H1 (cell line): ENCODE results near the gene FOXK1. TPM values are rescaled to one million over a fixed set of nuclear protein-coding genes. Genes with fewer than 3 reads are reported as not detected.
A peak's percentile ranks its signal among the peaks of the same experiment; 100 is the strongest.

ENCODE experiments used
- CTCF ChIA-PET: fragments of 300-600 bp; sonication (Branson Sonifier 250); formaldehyde crosslinking; loops from one replicate; lab custom pipeline; 2021; ENCODE audit not compliant: partially characterized antibody; lab: Charles Lee
- POLR2A ChIA-PET: fragments of 300-600 bp; sonication (Branson Sonifier 250); formaldehyde crosslinking; loops from one replicate; lab custom pipeline; 2021; ENCODE audit warnings: inconsistent platforms; ENCODE audit not compliant: partially characterized antibody; lab: Charles Lee
- DNase-seq, 2 experiments: peaks; one replicate each; pipeline versions ENCODE4 v3.0.0 to v3.0.0-alpha.2; 2010 to 2022; ENCODE audit warnings: low spot score in 2 of 2, low read depth in 1 of 2, mixed read lengths in 1 of 2
- FAIRE-seq: peaks from 2 replicates; lab custom pipeline; 2011; peaks lifted over from hg19 to GRCh38; lab: Jason Lieb, UNC
- H2AFZ ChIP-seq: 2 replicates; pipeline ENCODE4 v1.8.1; 2012; ENCODE audit warnings: low read length, inconsistent platforms
- H2AK5ac ChIP-seq: 2 replicates; pipeline ENCODE4 v1.6.1; 2013; ENCODE audit warnings: low read depth, low read length
- H2BK120ac ChIP-seq: replicated peaks from 2 replicates; pipeline ENCODE3; 2013; ENCODE audit warnings: low read depth, low read length, inconsistent platforms
- H2BK12ac ChIP-seq: 2 replicates; pipeline ENCODE4 v1.6.1; 2013; ENCODE audit warnings: low read depth, low read length
- H2BK15ac ChIP-seq: 2 replicates; pipeline ENCODE4 v1.6.1; 2013; ENCODE audit warnings: low read length
- H2BK20ac ChIP-seq: 2 replicates; pipeline ENCODE4 v1.6.1; 2013; ENCODE audit warnings: low read length
- H2BK5ac ChIP-seq: 2 replicates; pipeline ENCODE4 v1.6.1; 2013; ENCODE audit warnings: low read depth, low read length
- H3K14ac ChIP-seq: 2 replicates; pipeline ENCODE4 v1.6.1; 2013; ENCODE audit warnings: inconsistent platforms; ENCODE audit not compliant: insufficient read length
- H3K18ac ChIP-seq: 2 replicates; pipeline ENCODE4 v1.6.1; 2013; ENCODE audit warnings: low read length; ENCODE audit errors: extremely low read depth
- H3K23ac ChIP-seq: 2 replicates; pipeline ENCODE4 v1.6.1; 2013; ENCODE audit warnings: inconsistent platforms; ENCODE audit not compliant: insufficient read length
- H3K23me2 ChIP-seq: 2 replicates; pipeline ENCODE4 v1.6.1; 2013; ENCODE audit warnings: low read depth, low read length
- H3K27ac ChIP-seq: 2 replicates; pipeline ENCODE4 v1.6.1; 2011; ENCODE audit warnings: low read depth, low read length, inconsistent platforms
- H3K27me3 ChIP-seq, 4 experiments: replicated peaks in 1 of 4; 1 replicate in 1 of 4; 2 replicates in 3 of 4; pipeline versions ENCODE4 v1.6.1 to v1.8.1; 2011 to 2013; ENCODE audit warnings: low read length in 3 of 4, mild to moderate bottlenecking in 3 of 4, inconsistent platforms in 2 of 4, mixed read lengths in 2 of 4, moderate library complexity in 1 of 4; ENCODE audit not compliant: control insufficient read depth in 3 of 4, insufficient read depth in 3 of 4; ENCODE audit errors: extremely low read depth in 1 of 4
- H3K36me3 ChIP-seq, 4 experiments: 2 replicates each; pipeline versions ENCODE4 v1.6.1 to v1.8.1; 2011 to 2013; ENCODE audit warnings: mild to moderate bottlenecking in 4 of 4, low read length in 3 of 4, moderate library complexity in 2 of 4, control low read depth in 1 of 4, inconsistent platforms in 1 of 4; ENCODE audit not compliant: insufficient read depth in 4 of 4, control insufficient read depth in 2 of 4
- H3K4ac ChIP-seq: replicated peaks from 2 replicates; pipeline ENCODE3; 2013; ENCODE audit warnings: low read length, low read depth, mixed read lengths, inconsistent platforms; ENCODE audit not compliant: insufficient read length
- H3K4me1 ChIP-seq, 4 experiments: replicated peaks in 1 of 4; 1 replicate in 1 of 4; 2 replicates in 3 of 4; pipeline versions ENCODE4 v1.6.1 to v1.8.1; 2011 to 2013; ENCODE audit warnings: low read length in 3 of 4, inconsistent platforms in 2 of 4, mixed read lengths in 1 of 4; ENCODE audit not compliant: insufficient read depth in 4 of 4, control insufficient read depth in 3 of 4
- H3K4me2 ChIP-seq, 2 experiments: 2 replicates each; pipeline versions ENCODE4 v1.6.1 to v1.8.1; 2011 to 2013; ENCODE audit warnings: low read depth in 2 of 2, low read length in 2 of 2, control low read depth in 1 of 2, inconsistent platforms in 1 of 2, mild to moderate bottlenecking in 1 of 2; ENCODE audit not compliant: insufficient read depth in 1 of 2
- H3K4me3 ChIP-seq, 4 experiments: fragments of 200-600, 300-600 bp in 1 of 4; sonication (generic), shearing (Covaris generic), sonication (Bioruptor Twin) in 1 of 4; 2 replicates each; pipeline versions ENCODE4 v1.5.1 to v1.8.1; 2011 to 2016; ENCODE audit warnings: low read length in 4 of 4, low read depth in 3 of 4, control low read depth in 2 of 4, inconsistent platforms in 2 of 4, mild to moderate bottlenecking in 2 of 4, mixed read lengths in 1 of 4, moderate library complexity in 1 of 4; ENCODE audit not compliant: insufficient read depth in 2 of 4; ENCODE audit errors: extremely low read depth in 1 of 4
- H3K56ac ChIP-seq: replicated peaks from 2 replicates; pipeline ENCODE3; 2013; ENCODE audit warnings: low read depth, mild to moderate bottlenecking, mixed read lengths, low read length, inconsistent platforms; ENCODE audit not compliant: insufficient read length
- H3K79me1 ChIP-seq: 2 replicates; pipeline ENCODE4 v1.6.1; 2013; ENCODE audit warnings: low read depth, low read length, control low read depth
- H3K79me2 ChIP-seq, 2 experiments: 2 replicates each; pipeline versions ENCODE4 v1.6.1 to v1.8.1; 2012 to 2013; ENCODE audit warnings: low read length in 2 of 2, mild to moderate bottlenecking in 2 of 2, inconsistent platforms in 1 of 2; ENCODE audit not compliant: insufficient read depth in 2 of 2, control insufficient read depth in 1 of 2
- H3K9ac ChIP-seq, 4 experiments: replicated peaks in 1 of 4; 1 replicate in 1 of 4; 2 replicates in 3 of 4; pipeline versions ENCODE4 v1.6.1 to v1.8.1; 2011 to 2013; ENCODE audit warnings: low read depth in 3 of 4, low read length in 3 of 4, control low read depth in 2 of 4, mild to moderate bottlenecking in 2 of 4, moderate library complexity in 2 of 4, inconsistent platforms in 1 of 4; ENCODE audit errors: extremely low read depth in 1 of 4
- H3K9me3 ChIP-seq, 2 experiments: 2 replicates each; pipeline versions ENCODE4 v1.6.1 to v1.8.1; 2012 to 2013; ENCODE audit warnings: mild to moderate bottlenecking in 2 of 2, moderate library complexity in 2 of 2, control low read depth in 1 of 2, inconsistent platforms in 1 of 2, low read depth in 1 of 2, low read length in 1 of 2, mixed read lengths in 1 of 2; ENCODE audit not compliant: insufficient read depth in 2 of 2
- H4K20me1 ChIP-seq, 2 experiments: replicated peaks in 1 of 2; 2 replicates each; pipeline versions ENCODE3 to v1.8.1; 2011 to 2013; ENCODE audit warnings: inconsistent platforms in 2 of 2, low read length in 2 of 2, mild to moderate bottlenecking in 1 of 2; ENCODE audit not compliant: insufficient read depth in 2 of 2, control insufficient read depth in 1 of 2
- H4K5ac ChIP-seq: 2 replicates; pipeline ENCODE4 v1.6.1; 2013; ENCODE audit warnings: low read length, low read depth, mixed read lengths, inconsistent platforms; ENCODE audit not compliant: insufficient read length
- H4K8ac ChIP-seq: 2 replicates; pipeline ENCODE4 v1.8.0; 2013; ENCODE audit warnings: mild to moderate bottlenecking, moderate library complexity, low read length, inconsistent platforms; ENCODE audit not compliant: insufficient read depth; ENCODE audit errors: extremely low read depth
- H4K91ac ChIP-seq: replicated peaks from 2 replicates; pipeline ENCODE3; 2013; ENCODE audit warnings: low read length, mixed read lengths, inconsistent platforms; ENCODE audit not compliant: insufficient read length
- GTF2F1 ChIP-seq: IDR thresholded peaks from 2 replicates; pipeline ENCODE4 v1.6.1; 2012; ENCODE audit warnings: low read depth, low read length, improper control_type of control experiment, borderline replicate concordance
- RFX5 ChIP-seq: IDR thresholded peaks from 2 replicates; pipeline ENCODE4 v1.6.1; 2011; ENCODE audit warnings: low read depth, low read length, improper control_type of control experiment, borderline replicate concordance
- SIN3A ChIP-seq, 2 experiments: IDR thresholded peaks in 1 of 2; conservative IDR thresholded peaks in 1 of 2; 2 replicates each; pipeline ENCODE4 v1.6.1; 2011 to 2012; ENCODE audit warnings: low read length in 2 of 2, improper control_type of control experiment in 1 of 2, low read depth in 1 of 2, mild to moderate bottlenecking in 1 of 2
- SIX5 ChIP-seq: IDR thresholded peaks from 2 replicates; pipeline ENCODE4 v1.6.1; 2011; ENCODE audit warnings: mild to moderate bottlenecking, low read depth, low read length
- TCF12 ChIP-seq: IDR thresholded peaks from 2 replicates; pipeline ENCODE4 v1.6.1; 2011; ENCODE audit warnings: low read depth, mild to moderate bottlenecking, low read length
- WGBS, 2 experiments: shearing (Covaris generic) in 1 of 2; methylation state at CpG; one replicate each; pipeline versions ENCODE4 v1.1.6 to v1.1.7; 2013 to 2015; ENCODE audit warnings: low lambda C conversion rate in 2 of 2, mixed read lengths in 2 of 2, inconsistent platforms in 1 of 2, low coverage in 1 of 2, missing lambda C conversion rate in 1 of 2; ENCODE audit not compliant: insufficient replicate concordance in 2 of 2, insufficient coverage in 1 of 2, insufficient read length in 1 of 2; ENCODE audit errors: extremely low coverage in 1 of 2, missing lambda C conversion rate in 1 of 2; 5-methylcytosine and 5-hydroxymethylcytosine counted together
- polyA plus RNA-seq, 7 experiments: library from polyadenylated mRNA; depleted of rRNA in 3 of 7; stranded (reverse) in 5 of 7; unstranded in 2 of 7; fragments of >200 nt in 5 of 7; fragments of 200-250 nt in 2 of 7; gene quantifications; 1 replicate in 5 of 7; 2 replicates in 1 of 7; 4 replicates in 1 of 7; pipeline versions ENCODE4 v1.2.1 to v1.2.3, GENCODE V29; 2011 to 2013; ENCODE audit warnings: missing spikeins in 2 of 7, mixed read lengths in 2 of 7
- total RNA-seq: library from RNA; stranded (reverse); fragmentation: NEBNext Ultra II Directional; extraction: Animal tissue kit (Norgen Biotek cat#: 25700); gene quantifications from 2 replicates; pipeline ENCODE4 v1.2.1, GENCODE V29; 2021

The FOXK1 gene
- total and polyA plus RNA-seq, 2 of the 8 experiments (the other 6 are each of a cell fraction or from before 2014, with no cell fraction given): 2.0 to 8.5 TPM

GRCh38 chr7:4650433-4651047, 31.6 kb upstream of the FOXK1 start:
- POLR2A ChIA-PET: interaction anchor here (0.8 kb wide), 1 partner anchor 9 kb away, joined by 3 read pairs; no protein-coding TSS in a partner anchor
- H4K20me1 ChIP-seq: no peaks in the 10 kb centered on the region
- H2BK5ac ChIP-seq: no peak overlapping the region
- no peaks in the 10 kb centered on the region; a peak in 2 of 7 replicates for H3K27me3 ChIP-seq
- H4K5ac ChIP-seq: no peak overlapping the region
- no peak overlapping the region for H2BK12ac ChIP-seq
- DNase-seq: peak in 1 of 2 experiments; percentile 46
- peak overlapping the region; percentile 28 for H4K8ac ChIP-seq
- H3K79me2 ChIP-seq: no peaks in the 10 kb centered on the region
- H2BK20ac ChIP-seq: no peak overlapping the region
- H3K4me1 ChIP-seq: no peaks in the 10 kb centered on the region
- no peak overlapping the region for H3K4ac ChIP-seq
- no peak overlapping the region for H3K18ac ChIP-seq
- CTCF ChIA-PET: interaction anchor here (1.0 kb wide), 1 partner anchor 10 kb away, joined by 3 read pairs; no protein-coding TSS in a partner anchor
- no peak overlapping the region for H3K9ac ChIP-seq
- no peak overlapping the region for H4K91ac ChIP-seq
- H3K27ac ChIP-seq: no peak overlapping the region
- no peaks in the 10 kb centered on the region for H3K23me2 ChIP-seq
- no peak overlapping the region for H2BK15ac ChIP-seq
- no peak overlapping the region for H3K4me3 ChIP-seq
- peak overlapping the region; percentile 9; the same call in 1 of the 2 replicates for H2AFZ ChIP-seq
- H3K56ac ChIP-seq: no peak overlapping the region
- H3K79me1 ChIP-seq: no peaks in the 10 kb centered on the region
- no peak for FAIRE-seq
- H3K4me2 ChIP-seq: no peak overlapping the region
- H3K14ac ChIP-seq: no peak overlapping the region
- H2AK5ac ChIP-seq: no peak overlapping the region
- H3K36me3 ChIP-seq: no peaks in the 10 kb centered on the region
- no peak overlapping the region for H3K23ac ChIP-seq
- WGBS, 2 experiments: 86% methylated on average over 18 of the region's 18 CpGs; no CpG with 5 or more reads in 1 of the 2 experiments
- no peak overlapping the region for H2BK120ac ChIP-seq
- H3K9me3 ChIP-seq: peaks cover 8 to 42% of the 10 kb centered on the region in 2 experiments; a peak in 3 of 4 replicates
- TF ChIP-seq SIN3A (conservative IDR thresholded peaks at IDR 0.05 in 1 of 2, IDR thresholded peaks at IDR 0.05 in 1 of 2; ENCODE audit: low read depth in 1 of 2, low read length in 2 of 2): no peak
- no peak for TF ChIP-seq GTF2F1
- no peak for TF ChIP-seq SIX5
- no peak for TF ChIP-seq RFX5
- no peak for TF ChIP-seq TCF12
